ENCODE measurements around the gene TLK2.

TLK2 gene

DNA sequence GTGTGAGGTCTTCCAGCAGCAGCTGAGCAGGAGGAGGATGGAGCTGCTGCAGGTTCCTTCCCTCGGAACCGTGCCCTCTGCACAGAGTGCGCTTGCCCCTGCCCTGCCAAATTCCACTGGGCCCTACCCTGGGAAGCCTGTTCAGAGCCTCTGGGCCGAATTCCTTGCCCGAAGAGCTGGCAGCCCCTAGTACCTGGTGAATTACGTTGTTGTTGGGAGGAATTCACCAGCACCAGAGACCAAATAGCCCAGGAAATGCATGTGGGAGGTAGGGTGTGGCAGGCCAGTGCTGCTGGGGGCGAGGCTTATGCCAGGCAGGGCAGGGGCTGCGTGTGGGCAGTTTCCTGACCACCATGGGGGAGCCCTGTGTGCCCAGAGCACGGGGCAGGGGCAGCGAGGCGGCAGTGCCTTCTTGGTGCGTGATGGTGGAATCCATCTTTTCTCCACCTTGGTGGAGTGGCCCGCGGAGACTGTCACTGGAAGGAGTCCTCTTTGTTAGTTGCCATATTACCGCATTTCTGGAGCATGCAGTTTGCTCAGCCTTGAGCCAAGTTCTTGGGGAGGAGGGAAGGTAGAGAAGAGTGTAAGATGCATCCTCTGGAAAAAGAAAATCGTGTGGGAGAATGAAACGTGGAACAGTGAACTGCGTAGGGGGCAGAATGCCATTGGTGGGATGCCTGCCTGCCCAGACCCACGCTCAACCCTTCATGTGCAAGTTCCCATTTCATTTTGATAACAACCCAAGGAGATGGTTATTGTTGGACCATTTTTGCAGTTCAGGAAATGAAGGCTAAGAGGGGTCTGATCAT, 151.1 kb downstream of the TLK2 start:
- no peak for DNase-seq
- Histone ChIP-seq H3K27me3 (ENCODE audit: insufficient read depth, low read depth, severe bottlenecking) (no peaks in the 10 kb centered on the region), H3K9me3 (ENCODE audit: severe bottlenecking) (no peaks in the 10 kb centered on the region), H3K4me3 (ENCODE audit: low read depth, low read length) (no peak overlapping the region), H3K27ac (no peak overlapping the region), H3K36me3 (no peaks in the 10 kb centered on the region)
- TF ChIP-seq, protein P1, sequence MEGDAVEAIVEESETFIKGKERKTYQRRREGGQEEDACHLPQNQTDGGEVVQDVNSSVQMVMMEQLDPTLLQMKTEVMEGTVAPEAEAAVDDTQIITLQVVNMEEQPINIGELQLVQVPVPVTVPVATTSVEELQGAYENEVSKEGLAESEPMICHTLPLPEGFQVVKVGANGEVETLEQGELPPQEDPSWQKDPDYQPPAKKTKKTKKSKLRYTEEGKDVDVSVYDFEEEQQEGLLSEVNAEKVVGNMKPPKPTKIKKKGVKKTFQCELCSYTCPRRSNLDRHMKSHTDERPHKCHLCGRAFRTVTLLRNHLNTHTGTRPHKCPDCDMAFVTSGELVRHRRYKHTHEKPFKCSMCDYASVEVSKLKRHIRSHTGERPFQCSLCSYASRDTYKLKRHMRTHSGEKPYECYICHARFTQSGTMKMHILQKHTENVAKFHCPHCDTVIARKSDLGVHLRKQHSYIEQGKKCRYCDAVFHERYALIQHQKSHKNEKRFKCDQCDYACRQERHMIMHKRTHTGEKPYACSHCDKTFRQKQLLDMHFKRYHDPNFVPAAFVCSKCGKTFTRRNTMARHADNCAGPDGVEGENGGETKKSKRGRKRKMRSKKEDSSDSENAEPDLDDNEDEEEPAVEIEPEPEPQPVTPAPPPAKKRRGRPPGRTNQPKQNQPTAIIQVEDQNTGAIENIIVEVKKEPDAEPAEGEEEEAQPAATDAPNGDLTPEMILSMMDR (IDR thresholded peaks at IDR 0.05; ENCODE audit: low read depth, low read length), result no peak

DNA sequence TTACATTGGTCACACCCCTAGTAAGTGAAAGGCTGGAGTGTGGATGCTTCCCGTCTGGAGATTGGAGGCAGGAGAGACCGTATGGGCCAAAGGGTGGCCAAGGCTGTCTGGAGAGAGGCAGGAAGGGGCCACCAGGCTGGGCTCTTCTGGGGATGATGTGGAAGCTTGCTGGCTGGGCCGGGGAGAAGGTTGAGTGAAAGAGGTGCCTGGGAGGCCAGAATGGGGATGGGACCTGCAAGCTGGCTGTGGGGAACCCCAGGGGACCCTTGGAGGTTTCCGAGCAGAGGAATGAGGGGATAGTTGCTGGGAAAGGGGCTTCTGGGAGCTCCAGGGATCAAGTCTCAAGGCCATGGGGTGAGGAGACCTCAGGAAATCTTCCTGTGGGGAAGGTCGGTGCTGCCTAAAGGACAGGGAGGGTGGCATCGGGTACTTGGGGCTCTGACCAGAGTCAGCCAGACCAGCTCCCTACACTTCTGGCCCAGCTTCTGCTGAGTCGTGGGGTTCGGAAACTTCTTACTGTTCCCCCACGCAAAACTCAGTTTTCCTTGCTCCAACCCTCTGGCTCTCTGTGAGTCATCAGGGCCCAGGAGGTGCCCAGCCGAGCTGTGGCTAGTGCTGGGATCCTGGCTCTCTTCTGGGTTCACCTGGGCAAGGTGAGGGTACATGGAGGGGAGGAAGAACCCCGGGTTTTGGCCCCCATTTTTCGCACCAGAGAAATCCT, 151.9 kb downstream of the TLK2 start:
- no peak overlapping the region for H3K27ac ChIP-seq
- no peak overlapping the region for H3K4me3 ChIP-seq (ENCODE audit: low read depth, low read length)

DNA sequence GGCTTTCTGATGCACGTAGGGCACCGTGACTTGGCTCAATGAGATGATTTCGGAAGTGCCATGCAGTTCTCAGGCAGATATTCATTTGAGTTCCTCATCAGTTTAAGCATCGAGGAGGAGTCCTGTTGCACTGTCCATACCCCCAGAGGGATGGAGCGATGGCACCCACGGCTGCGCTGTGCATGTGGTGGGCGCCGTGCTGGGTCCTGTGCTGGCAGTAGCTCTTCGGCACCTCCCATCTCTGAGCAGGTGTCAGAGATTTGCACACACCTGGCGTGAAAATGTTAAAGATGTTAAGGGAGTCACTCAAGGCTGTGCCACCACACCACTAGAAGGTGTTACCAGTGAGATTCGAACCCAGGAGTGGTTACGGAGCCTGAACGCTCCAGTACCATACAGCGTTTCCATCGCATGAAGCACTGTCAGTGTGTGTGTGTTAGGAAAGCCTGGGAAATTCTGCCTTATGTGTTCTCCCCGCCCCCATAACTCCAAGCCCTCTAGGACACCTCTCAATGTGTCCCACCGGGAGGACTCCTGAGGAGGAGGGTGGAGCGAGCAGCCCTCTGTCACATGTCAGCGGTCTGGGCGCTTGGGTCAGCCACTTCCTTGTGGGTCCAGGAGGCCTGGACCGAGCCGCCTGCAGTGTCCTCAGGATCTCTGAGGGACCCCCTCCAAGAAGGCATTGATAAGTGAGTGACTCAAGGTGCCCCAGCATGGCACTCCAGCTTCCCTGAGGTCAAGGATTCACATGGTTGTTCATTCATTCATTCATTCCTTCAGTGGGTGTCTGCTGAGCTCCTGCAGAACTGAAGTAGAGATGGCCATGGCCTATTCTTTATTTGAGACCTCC, 152.7 kb downstream of the TLK2 start:
- no peak for DNase-seq
- Histone ChIP-seq H3K36me3 (no peaks in the 10 kb centered on the region), H3K27me3 (ENCODE audit: insufficient read depth, low read depth, severe bottlenecking) (no peaks in the 10 kb centered on the region), H3K4me3 (ENCODE audit: low read depth, low read length) (no peak overlapping the region), H3K9me3 (ENCODE audit: severe bottlenecking) (no peaks in the 10 kb centered on the region), H3K27ac (no peak overlapping the region)
- TF ChIP-seq, protein P1 (IDR thresholded peaks at IDR 0.05; ENCODE audit: low read depth, low read length), result no peak

More for the DNA sequence above, 151.9 kb downstream of the TLK2 start:
- no peaks in the 10 kb centered on the region for H3K36me3 ChIP-seq
- DNase-seq, result no peak
- H3K27me3 ChIP-seq (ENCODE audit: insufficient read depth, low read depth, severe bottlenecking), result no peaks in the 10 kb centered on the region
- H3K9me3 ChIP-seq (ENCODE audit: severe bottlenecking), result no peaks in the 10 kb centered on the region
- TF ChIP-seq, protein P1 (IDR thresholded peaks at IDR 0.05; ENCODE audit: low read depth, low read length), result no peak

DNA sequence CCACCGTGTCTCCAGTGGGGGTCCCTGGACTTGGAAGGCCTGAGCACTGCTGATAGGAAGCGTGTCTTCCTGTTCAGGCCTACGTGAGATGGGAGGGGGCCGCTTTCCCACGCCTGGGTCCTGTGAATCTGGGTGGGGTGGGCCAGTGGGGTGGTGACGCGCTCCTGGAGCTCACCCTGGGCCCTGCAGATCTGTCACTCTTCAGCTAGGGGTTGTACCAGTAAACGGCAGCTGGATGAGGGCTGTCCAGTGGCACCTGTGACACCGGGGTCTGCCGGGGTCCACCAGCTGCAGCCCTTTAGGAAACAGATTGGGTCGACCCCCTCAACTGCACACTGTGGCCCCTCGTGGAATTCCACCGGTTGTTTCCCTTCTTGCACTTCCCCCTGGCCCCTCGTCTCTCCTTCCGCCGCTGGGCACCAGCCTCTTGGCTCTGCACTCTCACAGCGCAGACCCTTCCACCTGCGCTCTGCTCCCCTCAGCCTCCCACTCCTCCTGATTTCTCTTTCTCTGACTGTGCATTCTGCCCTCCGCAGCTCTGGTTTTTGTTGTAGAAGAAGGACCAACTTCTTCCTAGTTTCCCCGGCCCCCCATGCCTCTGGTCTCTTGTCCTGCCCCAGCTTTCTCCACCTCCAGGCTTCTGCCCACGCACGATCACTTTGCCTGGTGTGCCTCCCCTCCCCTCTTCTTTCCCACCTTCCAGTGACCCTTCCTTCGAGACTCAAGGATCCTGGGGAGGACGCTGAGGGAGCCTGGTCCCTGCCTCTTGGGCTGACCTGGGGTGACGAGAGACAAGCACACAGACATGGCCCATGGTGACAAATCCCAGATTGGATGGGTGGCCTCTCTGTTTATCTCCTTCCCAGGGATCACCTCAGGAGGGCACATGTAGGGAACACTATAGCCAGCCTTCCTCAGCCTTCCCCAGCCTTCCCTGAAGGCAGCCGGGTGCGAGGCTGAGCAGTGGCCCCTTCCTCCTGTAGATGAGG, 153.6 kb downstream of the TLK2 start:
- no peak for DNase-seq
- TF ChIP-seq, protein P1 (IDR thresholded peaks at IDR 0.05; ENCODE audit: low read depth, low read length), result no peak
- Histone ChIP-seq H3K27ac (no peak overlapping the region), H3K4me3 (ENCODE audit: low read depth, low read length) (no peak overlapping the region), H3K27me3 (ENCODE audit: insufficient read depth, low read depth, severe bottlenecking) (no peaks in the 10 kb centered on the region), H3K9me3 (ENCODE audit: severe bottlenecking) (no peaks in the 10 kb centered on the region), H3K36me3 (no peaks in the 10 kb centered on the region)

DNA sequence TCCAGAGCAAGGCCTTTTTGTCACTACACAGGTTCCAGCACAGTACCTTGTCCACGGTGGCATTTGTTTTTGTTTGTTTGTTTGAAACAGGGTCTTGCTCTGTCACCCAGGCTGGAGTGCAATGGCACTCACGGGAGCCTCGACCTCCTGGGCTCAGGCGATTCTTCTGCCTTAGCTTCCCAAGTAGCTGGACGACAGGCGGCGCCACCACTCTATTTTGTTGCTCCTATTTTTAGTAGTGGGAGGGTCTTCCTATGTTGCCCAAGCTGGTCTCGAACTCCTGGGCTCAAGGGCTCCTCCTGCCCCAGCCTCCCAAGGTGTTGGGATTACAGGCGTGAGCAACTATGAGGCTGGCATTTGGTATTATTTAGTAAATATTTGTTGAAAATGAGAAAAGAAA, 159.2 kb downstream of the TLK2 start:
- H3K9me3 ChIP-seq (ENCODE audit: severe bottlenecking), result no peaks in the 10 kb centered on the region
- peak; percentile 54 for DNase-seq
- no peaks in the 10 kb centered on the region for H3K27me3 ChIP-seq (ENCODE audit: insufficient read depth, low read depth, severe bottlenecking)
- TF ChIP-seq, protein P1 (IDR thresholded peaks at IDR 0.05; ENCODE audit: low read depth, low read length), result peak; percentile 36; the same call in 1 of the 2 replicates
- no peaks in the 10 kb centered on the region for H3K36me3 ChIP-seq
- 0 out of 2 replicates have a peak overlapping the region, but pooled peaks have one; percentile 26 for H3K27ac ChIP-seq
- no peak overlapping the region for H3K4me3 ChIP-seq (ENCODE audit: low read depth, low read length)

Measured in WERI-Rb-1 (cell line).